GM19043 (cell line): ENCODE data around the gene TXNL4B.

ENCODE experiments used
- ATAC-seq: cut with Tn5 transposase; IDR thresholded peaks from one replicate; pipeline ENCODE4 v1.9.1; 2021; ENCODE audit warnings: low read depth; ENCODE audit not compliant: unreplicated experiment

The TXNL4B gene

DNA sequence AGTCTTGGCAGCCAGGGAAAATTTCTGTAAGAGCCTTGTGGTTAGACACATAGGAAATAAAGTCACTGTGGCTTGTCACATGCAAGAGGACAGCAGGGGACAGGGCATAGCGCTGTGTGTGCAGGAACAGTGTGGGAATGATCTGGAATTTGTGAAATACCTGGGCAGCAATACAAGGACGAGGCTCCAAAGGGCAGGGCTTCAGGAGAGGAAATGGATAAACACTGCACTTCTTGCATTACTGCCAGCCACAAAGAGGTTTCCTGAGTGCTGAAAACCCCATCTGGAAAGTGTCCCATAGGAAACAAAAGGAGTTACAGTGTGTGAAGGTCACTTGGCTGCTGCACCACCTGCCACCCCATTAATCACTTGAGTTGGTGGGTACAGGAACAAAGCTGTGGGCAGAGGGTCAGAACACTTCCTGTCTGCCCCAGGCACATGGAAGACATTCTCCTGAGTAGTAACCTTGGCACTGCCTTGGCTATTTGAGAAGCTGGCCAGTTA lies 51.2 kb downstream of the TXNL4B start:
- no peak for ATAC-seq

DNA sequence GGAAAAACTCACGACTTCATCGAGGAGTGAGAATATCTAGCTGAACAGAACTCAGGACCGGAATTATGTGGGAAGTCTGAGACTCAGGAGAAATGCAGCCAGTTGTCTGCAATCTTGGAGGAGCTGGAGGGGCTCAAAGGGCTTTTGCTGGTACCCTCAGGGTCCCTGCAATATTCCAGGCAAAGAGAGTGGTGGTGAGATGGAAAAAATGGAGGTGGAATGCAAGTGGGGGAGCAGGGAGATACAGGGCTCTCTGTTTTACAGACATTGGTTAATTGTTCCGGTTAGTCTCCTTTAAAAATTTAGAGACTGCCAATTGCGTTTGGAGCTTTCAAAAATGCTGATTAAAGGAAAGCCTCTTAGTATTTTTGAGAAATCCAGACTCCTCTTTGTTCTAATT lies 57.3 kb downstream of the TXNL4B start:
- ATAC-seq, result no peak
